HG03354 (cell line): ENCODE results near the gene ZNF426.
"Not testable (repeated sequence)": the region's sequence is repeated elsewhere in the genome, so short reads cannot be mapped to it uniquely, and the experiment has no call there.

Source experiments
- ATAC-seq: cut with Tn5 transposase; IDR thresholded peaks from one replicate; pipeline ENCODE4 v1.9.1; 2021; ENCODE audit warnings: mild to moderate bottlenecking; ENCODE audit not compliant: unreplicated experiment, poor library complexity, severe bottlenecking

ZNF426 gene

DNA sequence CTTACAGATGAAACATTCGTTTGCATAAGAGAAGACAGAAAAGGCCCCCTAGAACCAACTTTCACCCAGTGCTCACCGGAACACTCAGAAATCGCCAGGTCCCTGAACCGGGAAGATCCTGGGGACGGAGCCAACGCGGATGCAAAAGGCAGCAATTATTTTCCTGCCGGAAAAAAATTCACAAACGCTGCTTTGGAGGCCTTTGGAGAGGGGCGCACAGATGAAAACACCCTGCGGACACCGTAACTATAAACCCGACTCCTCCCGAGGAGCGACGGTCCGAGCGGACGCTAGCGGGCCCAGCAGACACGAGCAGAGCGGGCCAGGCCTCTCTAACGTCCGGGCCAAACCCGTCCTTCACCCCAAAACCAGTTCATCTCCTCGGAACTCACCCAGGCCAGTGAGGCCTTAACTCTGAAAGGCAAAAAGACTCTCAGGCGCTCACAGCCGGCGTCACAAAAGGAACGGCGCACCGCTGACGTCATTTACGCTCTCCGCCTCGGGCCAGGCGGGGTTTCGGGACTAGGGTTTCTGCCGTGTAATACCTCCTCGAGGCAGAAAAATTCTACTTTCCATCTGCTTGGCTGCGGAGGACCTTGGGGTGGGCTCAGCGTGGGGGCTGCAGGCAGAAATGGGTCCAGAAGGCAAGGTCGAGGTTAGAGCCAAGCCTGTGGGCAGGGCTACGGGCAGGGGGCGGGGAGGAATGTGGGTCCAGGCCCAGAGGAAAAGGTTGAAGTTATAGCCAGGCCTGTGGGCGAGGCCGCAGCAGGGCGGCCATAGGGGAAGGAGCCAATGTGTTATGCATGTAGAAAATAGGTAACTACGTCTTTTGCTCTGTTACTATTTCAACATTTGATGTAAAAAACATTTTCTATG is at the start of gene ZNF426:
TSS of gene ZNF426 (minus strand) at position 463 of the 876 bp plus-strand sequence. CDS start 2,413 bp downstream, outside the sequence.
- ATAC-seq, result peak; percentile 83

GRCh38 chr19:9586764-9587163 is 48.3 kb upstream of the ZNF426 start:
- ATAC-seq, result no peak

GRCh38 chr19:9584073-9584833 is 45.8 kb upstream of the ZNF426 start, which contains the start of gene ZNF121:
TSS of gene ZNF121 (minus strand) at chr19:9584504. CDS start at chr19:9568097, 16,407 bp downstream.
- peak; percentile 89 for ATAC-seq

- ATAC-seq, result not testable (repeated sequence)
Measured at GRCh38 chr19:9582081-9582725, 43.8 kb upstream of the ZNF426 start.

GRCh38 chr19:9580728-9581127 is 42.3 kb upstream of the ZNF426 start:
- ATAC-seq, result no peak

- ATAC-seq, result no peak
Measured at GRCh38 chr19:9570255-9570654, 31.8 kb upstream of the ZNF426 start.

- no peak for ATAC-seq
Measured at GRCh38 chr19:9566729-9567128, 28.3 kb upstream of the ZNF426 start.

DNA sequence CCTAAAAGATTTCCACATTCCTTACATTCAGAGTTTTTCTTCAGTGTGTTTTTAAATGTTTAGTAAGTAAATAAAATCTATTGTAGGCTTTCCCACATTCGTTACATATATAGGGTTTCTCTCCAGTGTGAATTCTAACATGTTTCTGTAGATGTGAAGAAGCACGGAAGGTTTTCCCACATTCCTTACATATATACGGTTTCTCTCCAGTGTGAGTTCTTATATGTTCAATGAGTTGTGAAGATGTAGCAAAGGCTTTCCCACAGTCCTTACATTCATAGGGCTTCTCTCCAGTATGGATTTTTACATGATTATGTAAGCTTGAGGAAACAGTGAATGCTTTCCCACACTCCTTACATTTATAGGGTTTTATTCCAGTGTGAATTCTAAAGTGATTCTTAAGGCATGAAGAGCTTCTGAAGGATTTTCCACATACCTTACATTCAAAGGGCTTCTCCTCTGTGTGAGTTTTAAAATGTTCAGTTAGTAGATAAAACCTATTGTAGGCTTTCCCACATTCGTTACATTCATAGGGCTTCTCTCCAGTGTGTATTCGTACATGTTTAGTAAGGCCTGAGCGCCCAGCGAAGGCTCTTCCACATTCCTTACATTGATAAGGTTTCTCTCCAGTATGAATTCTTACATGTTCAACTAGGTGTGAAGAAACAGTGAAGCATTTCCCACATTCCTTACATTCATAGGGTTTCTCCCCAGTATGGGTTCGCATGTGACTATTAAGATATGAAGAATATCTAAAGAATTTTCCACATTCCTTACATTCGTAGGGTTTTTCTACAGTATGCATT is 27.7 kb upstream of the ZNF426 start:
- ATAC-seq, result no peak

- ATAC-seq, result no peak
Measured at GRCh38 chr19:9552536-9553274, 14.3 kb upstream of the ZNF426 start.

DNA sequence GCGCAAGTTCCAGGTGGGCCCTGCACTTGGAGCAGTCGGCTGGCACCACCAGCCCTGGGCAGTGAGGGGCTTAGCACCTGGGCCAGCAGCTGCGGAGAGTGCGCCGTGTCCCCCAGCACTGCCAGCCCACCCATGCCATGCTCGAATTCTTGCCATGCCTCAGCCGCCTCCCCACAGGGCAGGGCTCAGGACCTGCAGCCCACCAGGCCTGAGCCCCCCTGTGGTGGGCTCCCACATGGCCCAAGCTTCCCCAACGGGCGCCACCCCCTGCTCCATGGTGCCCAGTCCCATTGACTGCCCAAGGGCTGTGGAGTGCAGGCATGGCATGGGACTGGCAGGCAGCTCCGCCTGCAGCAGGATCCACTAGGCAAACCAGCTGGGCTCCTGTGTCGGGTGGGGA is 9.4 kb upstream of the ZNF426 start:
- ATAC-seq, result no peak

DNA sequence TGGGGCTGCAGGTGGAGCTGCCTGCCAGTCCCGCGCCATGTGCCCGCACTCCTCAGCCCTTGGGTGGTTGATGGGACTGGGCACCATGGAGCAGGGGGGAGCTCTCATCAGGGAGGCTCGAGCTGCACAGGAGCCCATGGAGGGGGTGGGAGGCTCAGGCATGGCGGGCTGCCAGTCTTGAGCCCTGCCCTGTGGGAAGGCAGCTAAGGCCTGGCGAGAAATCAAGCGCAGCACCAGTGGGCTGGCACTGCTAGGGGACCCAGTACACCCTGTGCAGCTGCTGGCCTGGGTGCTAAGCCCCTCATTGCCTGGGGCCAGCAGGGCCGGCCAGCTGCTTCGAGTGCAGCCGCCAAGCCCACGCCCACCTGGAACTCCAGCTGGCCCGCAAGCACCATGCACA is 2.8 kb upstream of the ZNF426 start:
- not testable (repeated sequence) for ATAC-seq

DNA sequence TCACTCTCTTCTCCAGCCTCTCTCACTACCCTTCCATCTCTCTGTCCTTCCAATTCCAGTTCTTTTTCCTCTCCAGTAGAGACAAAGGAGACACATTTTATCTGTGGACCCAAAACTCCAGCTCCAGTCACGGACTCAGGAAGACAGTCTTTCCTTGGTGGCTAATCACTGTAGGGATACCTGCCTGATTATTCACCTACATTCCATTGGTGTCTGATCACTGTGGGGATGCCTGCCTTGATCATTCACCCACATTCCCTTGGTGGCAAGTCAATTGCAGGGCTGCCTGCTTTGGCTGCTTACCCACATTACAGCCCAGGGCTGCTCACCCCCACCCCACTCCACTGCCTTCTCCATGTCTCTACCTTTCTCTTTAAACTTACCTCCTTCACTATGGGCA is 1.5 kb upstream of the ZNF426 start:
- ATAC-seq, result not testable (repeated sequence)

DNA sequence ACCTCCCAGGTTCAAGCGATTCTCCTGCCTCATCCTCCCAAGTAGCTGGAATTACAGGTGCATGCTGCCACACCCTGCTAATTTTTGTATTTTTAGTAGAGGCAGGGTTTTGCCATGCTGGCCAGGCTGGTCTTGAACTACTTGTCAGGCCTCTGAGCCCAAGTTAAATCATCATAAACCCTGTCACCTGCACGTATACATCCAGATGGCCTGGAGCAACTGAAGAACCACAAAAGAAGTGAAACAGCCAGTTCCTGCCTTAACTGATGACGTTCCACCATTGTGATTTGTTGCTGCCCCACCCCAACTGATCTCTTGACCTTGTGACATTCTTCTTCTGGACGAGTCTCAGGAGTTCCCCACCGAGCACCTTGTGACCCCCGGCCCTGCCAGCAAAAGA is 756 bp upstream of the ZNF426 start:
- ATAC-seq, result not testable (repeated sequence)

- ATAC-seq, result no peak
Measured at GRCh38 chr19:9535934-9536333, 2.5 kb downstream of the ZNF426 start.

DNA sequence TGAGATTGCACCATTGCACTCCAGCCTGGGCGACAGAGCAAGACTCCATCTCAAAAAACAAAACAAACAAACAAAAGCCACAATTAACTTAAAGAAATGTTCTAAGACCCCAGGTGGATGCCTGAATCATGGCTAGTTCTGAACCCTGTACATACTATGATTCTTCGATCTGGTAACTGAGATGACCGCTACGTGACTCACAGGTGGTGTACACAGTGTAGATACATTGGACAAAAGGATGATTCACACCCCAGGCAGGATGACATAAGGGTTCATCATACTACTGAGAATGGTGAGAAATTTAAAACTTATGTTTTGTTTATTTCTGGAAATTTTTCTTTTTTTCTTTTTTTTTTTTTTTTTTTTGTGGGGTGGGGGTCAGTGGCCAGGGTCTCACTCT is 6.5 kb downstream of the ZNF426 start:
- no peak for ATAC-seq

- ATAC-seq, result no peak
Measured at GRCh38 chr19:9528757-9529336, 9.6 kb downstream of the ZNF426 start.

DNA sequence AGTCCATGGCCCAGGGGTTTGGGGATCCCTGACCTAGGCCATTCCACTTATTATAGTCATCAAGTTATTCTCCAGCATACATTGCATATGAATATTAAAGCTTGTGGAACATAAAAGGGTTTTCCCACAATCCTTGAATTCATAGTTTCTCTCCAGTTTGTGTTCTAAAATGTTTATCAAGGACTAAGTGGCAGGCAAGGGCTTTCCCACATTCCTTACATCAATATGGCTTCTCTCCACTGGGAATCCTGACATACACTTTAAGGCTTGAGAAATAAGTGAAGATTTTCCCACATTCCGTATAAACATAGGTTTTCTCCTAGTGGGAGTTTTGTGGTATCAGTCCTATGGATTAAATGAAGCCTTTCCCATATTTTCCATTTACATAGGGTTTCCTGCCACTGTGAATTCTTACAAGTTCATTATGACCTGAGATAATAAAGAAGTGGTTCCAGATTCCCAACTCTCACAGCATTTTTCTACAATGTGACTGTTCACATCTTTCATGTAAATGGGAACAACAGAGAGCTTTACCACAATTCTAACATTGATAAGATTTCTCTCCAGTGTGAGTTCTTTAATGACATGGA is 14.5 kb downstream of the ZNF426 start:
- ATAC-seq, result no peak

- ATAC-seq, result no peak
Measured at GRCh38 chr19:9507285-9507684, 31.2 kb downstream of the ZNF426 start.
